D721Med (cell line): ENCODE measurements around the gene CHST14.

Experiments
- DNase-seq: peaks from one replicate; pipeline ENCODE4 v3.0.0; 2011; ENCODE audit warnings: low spot score; ENCODE audit not compliant: insufficient read length
- FAIRE-seq: peaks from 2 replicates; lab custom pipeline; 2011; peaks lifted over from hg19 to GRCh38; lab: Jason Lieb, UNC
- CTCF ChIP-seq: IDR thresholded peaks from 2 replicates; pipeline ENCODE4 v1.5.1; 2012; ENCODE audit warnings: mild to moderate bottlenecking, control low read depth; ENCODE audit not compliant: insufficient read depth; ENCODE audit errors: missing control alignments

The CHST14 gene

GRCh38 chr15:40470423-40471104, at the start of gene CHST14:
CHST14 (plus strand) TSS chr15:40470984; CDS start chr15:40471214, 230 bp downstream.
- DNase-seq: peak; percentile 77
- no peak for TF ChIP-seq CTCF
- no peak for FAIRE-seq

- peak; percentile 81 for DNase-seq
- FAIRE-seq: no peak
- peak; percentile 69 for TF ChIP-seq CTCF
Observed at GRCh38 chr15:40421246-40422157, 49.3 kb upstream of the CHST14 start.

GRCh38 chr15:40424483-40425115, 46.2 kb upstream of the CHST14 start:
- no peak for TF ChIP-seq CTCF
- FAIRE-seq (no peak), DNase-seq (no peak)

GRCh38 chr15:40425681-40426080, 45.1 kb upstream of the CHST14 start:
- FAIRE-seq: no peak
- TF ChIP-seq CTCF: no peak
- no peak for DNase-seq

- DNase-seq: no peak
- TF ChIP-seq CTCF: no peak
- no peak for FAIRE-seq
Observed at GRCh38 chr15:40427188-40427587, 43.6 kb upstream of the CHST14 start.

- DNase-seq: no peak
- no peak for FAIRE-seq
- TF ChIP-seq CTCF: no peak
Observed at GRCh38 chr15:40428185-40428584, 42.6 kb upstream of the CHST14 start.
